H9 (cell line): ENCODE measurements around the gene LRRC7. TPM values are rescaled to one million over a fixed set of nuclear protein-coding genes. Genes with fewer than 3 reads are reported as not detected.

Experiments used
- DNase-seq: peaks from one replicate; pipeline ENCODE4 v3.0.0-alpha.2; 2017
- H2AFZ ChIP-seq: one replicate; pipeline ENCODE4 v1.6.1; 2013; ENCODE audit warnings: mild to moderate bottlenecking, low read length, control low read depth, moderate library complexity
- H2AK5ac ChIP-seq: 2 replicates; pipeline ENCODE4 v1.6.1; 2013; ENCODE audit warnings: low read length, control low read depth, mixed read lengths; ENCODE audit not compliant: insufficient read length
- H2BK120ac ChIP-seq: one replicate; pipeline ENCODE4 v1.6.1; 2013; ENCODE audit warnings: low read depth, mild to moderate bottlenecking, low read length, control low read depth, inconsistent platforms; ENCODE audit not compliant: poor library complexity, severe bottlenecking
- H2BK12ac ChIP-seq: 2 replicates; pipeline ENCODE4 v1.6.1; 2013; ENCODE audit warnings: low read length, control low read depth, mixed read lengths, low read depth; ENCODE audit not compliant: insufficient read length
- H2BK15ac ChIP-seq: 2 replicates; pipeline ENCODE4 v1.6.1; 2013; ENCODE audit warnings: low read depth, low read length, control low read depth
- H2BK20ac ChIP-seq: one replicate; pipeline ENCODE4 v1.6.1; 2013; ENCODE audit warnings: low read depth, mild to moderate bottlenecking, low read length, control low read depth, inconsistent platforms; ENCODE audit not compliant: poor library complexity, severe bottlenecking
- H2BK5ac ChIP-seq: 2 replicates; pipeline ENCODE4 v1.6.1; 2013; ENCODE audit warnings: low read length, control low read depth, mixed read lengths; ENCODE audit not compliant: insufficient read length
- H3K14ac ChIP-seq: 2 replicates; pipeline ENCODE4 v1.6.1; 2013; ENCODE audit warnings: low read length, control low read depth; ENCODE audit not compliant: insufficient read depth
- H3K18ac ChIP-seq: 2 replicates; pipeline ENCODE4 v1.6.1; 2013; ENCODE audit warnings: low read depth, mild to moderate bottlenecking, mixed read lengths, low read length, control low read depth; ENCODE audit not compliant: insufficient read length
- H3K23ac ChIP-seq: 2 replicates; pipeline ENCODE4 v1.6.1; 2013; ENCODE audit warnings: low read length, control low read depth, mixed read lengths, low read depth; ENCODE audit not compliant: insufficient read length
- H3K23me2 ChIP-seq: 2 replicates; pipeline ENCODE4 v1.6.1; 2013; ENCODE audit warnings: low read depth, mild to moderate bottlenecking, mixed read lengths, low read length, control low read depth; ENCODE audit not compliant: insufficient read length, poor library complexity, severe bottlenecking
- H3K27ac ChIP-seq: 2 replicates; pipeline ENCODE4 v1.5.1; 2013; ENCODE audit warnings: low read length, control low read depth, mixed read lengths, low read depth; ENCODE audit not compliant: insufficient read length
- H3K27me3 ChIP-seq: 2 replicates; pipeline ENCODE4 v1.6.1; 2013; ENCODE audit warnings: low read length, control low read depth, inconsistent platforms; ENCODE audit not compliant: insufficient read depth
- H3K4ac ChIP-seq: 2 replicates; pipeline ENCODE4 v1.6.1; 2013; ENCODE audit warnings: low read depth, mild to moderate bottlenecking, control low read depth, inconsistent platforms, low read length, moderate library complexity
- H3K4me1 ChIP-seq: 2 replicates; pipeline ENCODE4 v1.6.1; 2013; ENCODE audit warnings: low read length, control low read depth, inconsistent platforms; ENCODE audit not compliant: insufficient read depth
- H3K4me2 ChIP-seq: 2 replicates; pipeline ENCODE4 v1.6.1; 2013; ENCODE audit warnings: low read length, control low read depth, mixed read lengths; ENCODE audit not compliant: insufficient read length, insufficient read depth
- H3K56ac ChIP-seq: 2 replicates; pipeline ENCODE4 v1.6.1; 2013; ENCODE audit warnings: low read depth, mild to moderate bottlenecking, mixed read lengths, low read length, control low read depth; ENCODE audit not compliant: insufficient read length
- H3K79me1 ChIP-seq: 2 replicates; pipeline ENCODE4 v1.6.1; 2013; ENCODE audit warnings: low read depth, mild to moderate bottlenecking, moderate library complexity, low read length, control low read depth, inconsistent platforms; ENCODE audit not compliant: insufficient read depth, poor library complexity, severe bottlenecking
- H3K79me2 ChIP-seq: 2 replicates; pipeline ENCODE4 v1.6.1; 2013; ENCODE audit warnings: low read length, control low read depth, inconsistent platforms; ENCODE audit not compliant: insufficient read depth
- H3K9ac ChIP-seq: 2 replicates; pipeline ENCODE4 v1.6.1; 2013; ENCODE audit warnings: low read length, control low read depth, mixed read lengths; ENCODE audit not compliant: insufficient read length; ENCODE audit errors: extremely low read depth
- H3K9me3 ChIP-seq: one replicate; pipeline ENCODE4 v1.6.1; 2013; ENCODE audit warnings: low read depth, low read length, inconsistent platforms; ENCODE audit not compliant: control insufficient read depth
- H3T11ph ChIP-seq: one replicate; pipeline ENCODE4 v1.6.1; 2013; ENCODE audit warnings: mild to moderate bottlenecking, low read length, control low read depth, inconsistent platforms
- H4K20me1 ChIP-seq: one replicate; pipeline ENCODE4 v1.6.1; 2013; ENCODE audit not compliant: control insufficient read depth, insufficient read length, insufficient read depth
- H4K5ac ChIP-seq: 2 replicates; pipeline ENCODE4 v1.6.1; 2013; ENCODE audit warnings: low read depth, mild to moderate bottlenecking, mixed read lengths, low read length, control low read depth; ENCODE audit not compliant: insufficient read length
- H4K8ac ChIP-seq: replicated peaks from 2 replicates; pipeline ENCODE4 v1.6.1; 2013; ENCODE audit warnings: low read length, control low read depth, mixed read lengths, low read depth; ENCODE audit not compliant: insufficient read length
- H4K91ac ChIP-seq: 2 replicates; pipeline ENCODE4 v1.6.1; 2013; ENCODE audit warnings: low read depth, mild to moderate bottlenecking, moderate library complexity, mixed read lengths, low read length, control low read depth; ENCODE audit not compliant: insufficient read length
- H3K27ac Mint-ChIP-seq, 3 experiments: 2 replicates in 2 of 3; 3 replicates in 1 of 3; pipeline ENCODE4 v1.8.0; 2020 to 2021; ENCODE audit warnings: mixed read lengths in 3 of 3, mild to moderate bottlenecking in 1 of 3, moderate library complexity in 1 of 3
- H3K27me3 Mint-ChIP-seq: 2 replicates; pipeline ENCODE4 v1.8.0; 2021; ENCODE audit warnings: low read depth, mild to moderate bottlenecking, moderate library complexity, mixed read lengths
- H3K36me3 Mint-ChIP-seq, 3 experiments: 2 replicates in 2 of 3; 3 replicates in 1 of 3; pipeline ENCODE4 v1.8.0; 2020 to 2021; ENCODE audit warnings: low read depth in 3 of 3, mixed read lengths in 3 of 3; ENCODE audit not compliant: insufficient read depth in 1 of 3
- H3K4me1 Mint-ChIP-seq, 2 experiments: 2 replicates each; pipeline ENCODE4 v1.8.0; 2020; ENCODE audit warnings: mixed read lengths in 2 of 2
- H3K4me3 Mint-ChIP-seq, 2 experiments: 2 replicates in 1 of 2; 3 replicates in 1 of 2; pipeline ENCODE4 v1.8.0; 2020 to 2021; ENCODE audit warnings: mild to moderate bottlenecking in 2 of 2, mixed read lengths in 2 of 2, moderate library complexity in 1 of 2
- H3K9me3 Mint-ChIP-seq, 2 experiments: 2 replicates in 1 of 2; 3 replicates in 1 of 2; pipeline ENCODE4 v1.8.0; 2020; ENCODE audit warnings: mild to moderate bottlenecking in 2 of 2, mixed read lengths in 2 of 2, moderate library complexity in 1 of 2
- CTCF ChIP-seq: fragments of 200-600 bp; sonication (generic); conservative IDR thresholded peaks from 3 replicates; pipeline ENCODE4 v1.8.0; 2021; ENCODE audit warnings: antibody characterized with exemption, mild to moderate bottlenecking
- WGBS: extraction: QIAGEN DNeasy Blood & Tissue Kit; methylation state at CpG from one replicate; pipeline ENCODE4 v1.1.7; 2013; ENCODE audit warnings: missing lambda C conversion rate, low lambda C conversion rate, mixed read lengths; ENCODE audit not compliant: insufficient read length; ENCODE audit errors: extremely low coverage; 5-methylcytosine and 5-hydroxymethylcytosine counted together
- total RNA-seq: library from RNA; stranded (reverse); gene quantifications from 2 replicates; pipeline ENCODE4 v1.2.1, GENCODE V29; 2021

Gene LRRC7
- total RNA-seq, 1 experiment from 2014 or later = not detected

- no peak overlapping the region for H2BK5ac ChIP-seq
- no peak overlapping the region for H2BK15ac ChIP-seq
- H3K14ac ChIP-seq = no peak overlapping the region
- H2BK12ac ChIP-seq = no peak overlapping the region
- H2AK5ac ChIP-seq = no peak overlapping the region
- Mint-ChIP-seq H3K4me3 (no peak overlapping the region), H3K27ac (no peak overlapping the region), H3K36me3 (no peaks in the 10 kb centered on the region), H3K4me1 (no peaks in the 10 kb centered on the region), H3K9me3 (no peaks in the 10 kb centered on the region), H3K27me3 (no peaks in the 10 kb centered on the region)
- H3K79me1 ChIP-seq = no peaks in the 10 kb centered on the region
- no peaks in the 10 kb centered on the region for H3K9me3 ChIP-seq
- H3K9ac ChIP-seq = no peak overlapping the region
- DNase-seq = no peak
- no peak overlapping the region for H2BK20ac ChIP-seq
- H3K27ac ChIP-seq = no peak overlapping the region
- no peak overlapping the region for H2AFZ ChIP-seq
- H3T11ph ChIP-seq = no peak overlapping the region
- TF ChIP-seq CTCF = no peak
- H4K20me1 ChIP-seq = no peaks in the 10 kb centered on the region
- H3K4me2 ChIP-seq = no peak overlapping the region
- H3K23me2 ChIP-seq = no peaks in the 10 kb centered on the region
- WGBS = no CpG with 5 or more reads among the region's 5 CpGs
- H3K56ac ChIP-seq = no peak overlapping the region
- H4K8ac ChIP-seq = no peak overlapping the region
- no peak overlapping the region for H3K23ac ChIP-seq
- no peaks in the 10 kb centered on the region for H3K4me1 ChIP-seq
- H3K4ac ChIP-seq = no peak overlapping the region
- H3K79me2 ChIP-seq = no peaks in the 10 kb centered on the region
- H3K18ac ChIP-seq = no peak overlapping the region
- H2BK120ac ChIP-seq = no peak overlapping the region
- H3K27me3 ChIP-seq = no peaks in the 10 kb centered on the region
- no peak overlapping the region for H4K91ac ChIP-seq
- H4K5ac ChIP-seq = no peak overlapping the region
Measured at GRCh38 chr1:69649383-69649990, 81.8 kb downstream of the LRRC7 start.
